Middle frontal gyrus (tissue), 1 donor: Measurements from ENCODE around the gene AUTS2.

ENCODE experiments used
- DNase-seq: peaks from one replicate; pipeline ENCODE4 v3.0.0-alpha.2; 2015; ENCODE audit warnings: low spot score; ENCODE audit errors: extremely low spot score

The AUTS2 gene

DNA sequence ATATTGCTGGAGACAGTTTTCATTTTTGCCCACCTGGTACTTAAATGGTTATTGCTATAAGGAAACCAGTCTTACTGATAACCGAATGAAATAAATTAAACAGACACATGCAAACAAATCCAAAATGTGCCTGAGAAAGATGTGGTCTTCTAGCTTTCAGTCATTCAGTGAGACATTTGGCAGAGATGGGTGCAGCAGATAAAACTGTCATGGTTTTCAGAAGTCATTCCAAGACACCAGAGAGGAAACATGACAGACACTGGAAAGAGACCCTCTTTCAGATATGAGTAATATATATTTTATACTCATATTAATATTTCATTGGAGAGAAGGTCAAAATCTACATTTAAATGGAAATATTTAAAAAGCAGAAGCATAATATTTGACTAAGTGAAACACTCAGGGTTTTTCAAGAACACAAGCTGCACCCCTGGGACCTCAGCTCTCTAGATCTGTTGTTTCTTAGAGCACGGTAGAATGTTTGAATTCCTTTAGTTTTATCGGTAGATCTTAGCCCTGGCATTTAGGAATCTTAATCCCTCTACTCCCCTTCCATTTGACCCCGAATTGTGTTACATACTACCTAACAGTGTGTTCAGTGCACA is 246.1 kb downstream of the AUTS2 start:
- DNase-seq: no peak

DNA sequence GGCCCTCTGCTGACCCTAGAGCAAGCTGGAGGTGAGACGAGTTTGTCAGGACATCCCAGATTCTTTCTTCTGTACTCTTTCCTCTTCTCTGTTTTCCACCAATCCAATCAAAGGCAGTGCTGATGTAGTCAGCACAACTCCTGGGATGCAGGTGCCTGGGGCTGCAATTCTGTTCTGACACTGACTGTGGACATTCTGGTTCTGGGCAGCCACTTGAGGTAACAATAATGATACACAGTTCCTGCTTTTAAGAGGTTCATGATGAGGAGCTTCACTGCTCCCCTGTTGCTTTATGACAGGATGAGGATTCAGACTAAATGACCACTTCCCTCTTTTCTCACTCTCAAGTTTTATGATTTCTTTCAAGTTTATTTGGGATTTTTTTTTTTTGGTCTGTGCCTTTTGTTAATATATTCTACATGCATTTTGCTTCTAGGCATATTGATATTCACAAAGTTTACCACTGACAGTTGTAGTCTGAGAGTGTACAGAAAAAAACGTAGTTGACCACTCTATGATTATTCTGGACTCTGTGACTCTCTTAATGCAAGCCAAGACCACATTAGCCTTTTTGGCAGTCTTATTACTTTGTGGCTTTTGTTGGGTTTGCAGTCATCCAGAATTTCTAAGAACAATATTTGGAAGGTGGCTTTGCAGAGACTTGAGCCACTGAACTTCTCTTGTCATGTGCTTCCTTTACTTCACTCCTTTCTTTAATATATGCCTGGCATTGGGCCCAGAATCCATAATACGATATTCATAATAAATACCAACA is 247.6 kb downstream of the AUTS2 start:
- no peak for DNase-seq

DNA sequence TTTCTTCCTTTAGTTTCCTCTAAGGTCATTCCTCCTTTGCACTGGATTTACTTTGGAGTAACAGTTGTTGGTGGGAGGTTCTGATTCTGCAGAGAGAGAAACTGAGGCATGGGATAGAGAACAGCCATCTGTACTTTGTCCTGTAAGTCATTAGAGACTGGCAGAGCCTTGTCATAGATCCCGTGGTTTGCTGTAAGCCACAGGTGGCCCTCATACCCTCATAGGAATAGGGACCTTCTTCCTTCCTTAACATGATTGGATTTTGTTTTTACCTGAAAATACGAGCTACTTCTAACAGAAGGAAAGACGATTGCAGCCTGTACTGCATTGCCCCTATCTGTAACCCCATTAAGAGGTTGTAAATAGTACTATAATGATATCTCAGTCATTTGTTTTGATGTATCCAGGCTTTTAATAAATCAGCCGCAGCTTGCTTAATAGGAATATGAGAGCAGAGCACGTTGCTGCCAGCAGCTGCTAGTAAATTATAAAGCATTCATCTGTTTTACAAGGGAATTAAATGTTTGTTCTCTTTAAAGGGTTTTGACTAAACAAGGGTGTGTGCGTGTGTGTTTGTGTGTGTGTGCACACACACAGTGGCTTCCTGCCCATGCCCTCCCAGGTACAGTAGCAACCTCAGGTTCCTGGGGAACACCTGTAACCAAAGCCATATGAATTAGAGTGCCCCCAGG is 249.8 kb downstream of the AUTS2 start:
- no peak for DNase-seq

DNA sequence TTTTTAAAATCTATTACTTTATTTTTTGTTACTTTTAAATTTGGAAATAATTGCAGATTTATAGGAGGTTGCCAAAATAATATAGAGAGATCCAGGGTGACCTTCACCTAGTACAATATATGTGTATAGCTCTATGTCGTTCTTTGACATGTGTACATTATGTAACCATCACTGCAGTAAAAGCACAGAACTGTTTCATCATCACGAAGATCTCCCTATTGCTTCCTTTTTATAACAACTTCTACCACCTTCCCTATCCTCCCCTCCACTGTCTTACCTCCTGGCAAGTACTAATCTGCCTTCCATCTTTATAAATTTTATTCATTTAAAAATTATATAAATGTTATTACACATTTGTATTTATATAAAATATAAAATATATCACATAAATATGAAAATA is 251.0 kb downstream of the AUTS2 start:
- DNase-seq: no peak

DNA sequence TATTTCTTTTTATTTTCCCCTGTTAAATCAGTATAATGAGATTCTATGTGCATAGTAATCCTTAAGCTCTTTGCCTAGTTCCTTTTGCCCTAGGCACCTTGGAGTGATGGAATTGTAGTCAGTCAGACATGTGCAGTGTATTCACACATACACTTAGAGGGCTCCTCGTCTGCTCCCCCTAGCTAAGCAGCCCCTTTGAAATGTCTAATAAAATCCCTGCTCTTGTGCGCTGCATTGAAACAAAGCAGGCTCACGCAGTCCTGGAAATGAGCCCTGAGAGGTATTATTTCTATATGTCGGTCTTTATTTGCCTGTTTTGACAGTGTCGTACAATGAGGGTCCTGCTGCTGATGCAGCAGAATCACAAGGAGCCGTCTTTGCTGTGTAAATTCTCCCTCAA is 258.7 kb downstream of the AUTS2 start:
- DNase-seq: no peak

DNA sequence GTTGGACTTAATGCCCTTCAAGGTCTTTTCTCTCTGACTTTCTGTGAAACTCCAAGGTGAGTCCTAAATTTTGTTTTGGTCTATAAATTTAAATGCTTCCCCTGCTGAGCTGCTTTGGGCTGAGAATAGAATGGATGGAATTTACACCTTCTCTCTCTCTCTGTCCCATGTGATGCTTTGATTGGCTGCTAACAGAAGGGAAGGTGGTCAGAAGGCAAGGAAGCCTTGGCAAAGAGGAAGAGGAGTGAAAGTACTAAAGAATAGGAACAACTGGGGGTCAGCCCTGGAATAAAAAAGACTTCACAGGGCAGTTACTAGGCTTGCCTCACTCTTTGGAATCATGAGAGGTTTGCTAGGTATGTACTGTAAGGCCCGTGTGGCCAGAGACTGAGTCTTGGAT is 260.2 kb downstream of the AUTS2 start:
- no peak for DNase-seq

DNA sequence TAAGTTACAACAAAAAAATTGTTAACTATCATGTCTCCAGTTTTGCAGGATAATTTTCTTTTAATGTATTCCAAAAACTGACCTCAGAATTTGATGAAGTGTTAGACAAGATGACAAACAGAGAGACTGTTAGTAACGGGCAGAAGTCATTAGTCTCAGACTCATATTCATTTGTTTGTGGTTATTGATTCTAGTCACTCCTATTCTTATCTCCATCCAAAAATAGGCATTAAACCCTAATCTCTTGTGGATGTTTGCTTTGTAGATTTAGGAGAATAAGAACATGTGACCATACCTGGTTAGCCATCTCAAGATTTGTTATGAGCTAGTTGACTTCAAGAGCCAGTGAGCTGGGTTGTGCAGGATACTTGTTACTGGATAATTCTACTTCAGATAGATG is 261.1 kb downstream of the AUTS2 start:
- DNase-seq: no peak

DNA sequence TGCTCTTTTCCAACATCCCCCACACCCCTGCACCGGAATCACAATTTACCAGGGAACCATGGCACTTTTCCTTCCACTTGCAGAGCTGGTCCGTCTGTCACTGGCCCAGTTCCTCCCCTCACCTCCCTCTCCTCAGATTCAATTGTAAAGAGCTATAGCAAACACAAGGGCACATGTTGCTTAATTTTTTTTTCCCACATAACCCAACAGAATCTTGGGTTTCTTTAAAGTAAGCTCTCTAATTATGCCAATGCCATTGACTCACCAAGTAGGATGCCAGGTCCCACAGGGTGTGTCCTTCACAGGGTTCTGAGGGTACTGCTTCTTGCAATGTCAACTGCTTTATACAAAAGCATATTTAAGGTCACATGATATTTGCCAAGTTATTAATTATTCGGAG is 262.2 kb downstream of the AUTS2 start:
- DNase-seq: no peak

DNA sequence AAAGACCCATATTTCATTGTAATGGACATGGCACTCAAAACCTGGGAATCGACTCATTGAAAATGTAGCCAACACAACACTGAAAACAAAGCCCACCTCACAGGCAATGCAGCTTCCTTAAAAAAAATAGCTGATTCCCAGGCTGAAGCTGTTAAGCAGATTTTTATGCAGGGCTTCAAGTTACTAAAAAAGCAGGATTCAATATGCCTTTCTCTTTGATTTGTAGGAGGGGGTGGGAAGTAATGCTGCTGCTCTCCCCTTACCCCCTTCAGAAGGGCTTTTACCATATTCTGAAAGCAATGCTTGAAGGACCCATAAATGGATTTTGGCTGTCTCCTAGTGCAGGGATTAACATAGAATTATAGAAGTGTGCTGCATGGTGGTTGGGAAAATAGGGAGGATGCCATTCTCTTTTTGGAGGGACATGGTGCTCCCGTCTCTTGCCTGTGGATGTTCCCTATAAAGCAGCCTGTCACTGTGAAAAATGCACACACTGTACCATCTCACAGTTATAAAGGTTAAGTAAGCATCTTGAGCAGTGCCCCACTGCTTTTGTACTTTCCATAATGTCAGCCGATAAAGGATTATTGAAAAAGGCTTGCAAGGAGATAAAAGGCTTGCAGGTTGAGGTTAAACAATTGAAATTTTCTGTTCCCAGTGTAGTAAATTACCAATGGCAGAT is 262.8 kb downstream of the AUTS2 start:
- no peak for DNase-seq

DNA sequence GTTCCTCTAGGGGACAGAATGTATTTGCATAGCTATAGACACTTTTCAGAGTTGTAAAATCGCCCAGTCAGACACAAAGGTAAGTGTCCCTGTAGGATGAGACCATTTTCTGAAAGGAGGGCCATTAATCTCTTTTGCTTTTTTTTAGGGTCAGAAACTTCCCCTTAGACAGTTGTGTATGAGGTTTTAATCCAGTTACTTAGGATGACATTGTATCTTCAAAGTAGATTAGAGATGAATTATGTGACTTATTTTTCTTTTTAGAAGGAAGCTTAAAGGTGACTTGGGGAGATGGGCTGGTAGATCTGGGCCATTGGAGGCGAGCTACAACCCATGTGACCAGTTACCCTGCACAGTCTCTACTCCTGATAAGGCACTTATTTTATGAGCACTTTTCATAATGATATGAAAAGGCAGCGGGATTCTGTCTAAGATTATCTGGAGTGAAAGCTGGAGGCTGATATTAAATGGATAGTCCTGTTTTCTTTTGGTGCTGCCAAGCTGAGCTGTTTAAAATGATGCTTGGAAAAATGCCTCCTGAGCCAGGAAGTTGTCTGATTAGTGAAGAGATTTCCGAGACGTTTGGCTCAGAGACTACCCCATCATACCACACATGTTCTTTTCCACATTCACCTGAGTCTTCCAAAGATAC is 264.3 kb downstream of the AUTS2 start:
- DNase-seq: no peak

DNA sequence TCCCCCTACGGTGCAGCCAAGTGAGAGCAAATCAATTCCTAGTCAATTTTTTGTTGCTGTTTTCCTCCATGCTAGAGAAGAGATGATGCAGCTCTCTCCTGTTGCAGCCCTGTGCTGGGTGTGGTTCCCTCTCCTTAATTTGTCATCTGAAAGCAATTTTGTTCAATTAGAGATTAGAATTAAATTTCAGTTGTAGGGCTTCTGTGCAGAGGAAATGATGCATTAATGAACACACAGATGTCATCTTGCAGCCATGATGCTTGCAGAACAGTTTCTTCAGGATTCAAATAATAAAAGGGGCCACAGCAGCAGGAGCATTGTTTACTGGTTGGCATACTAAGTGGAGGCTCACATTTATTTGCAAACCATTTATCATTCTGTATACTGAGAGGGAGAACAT is 266.0 kb downstream of the AUTS2 start:
- DNase-seq: no peak

DNA sequence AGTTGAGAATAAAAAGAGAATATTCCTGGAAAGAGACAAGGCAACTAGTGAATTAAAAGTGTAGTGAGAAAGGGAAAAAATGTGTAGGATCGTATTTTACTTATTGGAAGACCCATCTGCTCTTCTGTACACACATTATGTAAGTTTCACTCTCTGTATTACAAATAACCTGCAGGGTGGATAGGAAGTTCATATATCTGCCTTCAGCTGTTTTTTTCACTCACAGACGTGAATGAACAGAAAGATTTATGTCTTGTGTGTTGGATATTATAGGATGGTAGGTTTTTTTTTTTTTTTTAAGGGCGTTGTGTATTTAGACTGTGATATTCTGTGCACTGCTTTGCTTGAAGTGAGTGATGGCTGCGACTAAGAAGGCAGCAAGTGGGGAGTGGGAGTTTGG is 266.5 kb downstream of the AUTS2 start:
- DNase-seq: no peak

DNA sequence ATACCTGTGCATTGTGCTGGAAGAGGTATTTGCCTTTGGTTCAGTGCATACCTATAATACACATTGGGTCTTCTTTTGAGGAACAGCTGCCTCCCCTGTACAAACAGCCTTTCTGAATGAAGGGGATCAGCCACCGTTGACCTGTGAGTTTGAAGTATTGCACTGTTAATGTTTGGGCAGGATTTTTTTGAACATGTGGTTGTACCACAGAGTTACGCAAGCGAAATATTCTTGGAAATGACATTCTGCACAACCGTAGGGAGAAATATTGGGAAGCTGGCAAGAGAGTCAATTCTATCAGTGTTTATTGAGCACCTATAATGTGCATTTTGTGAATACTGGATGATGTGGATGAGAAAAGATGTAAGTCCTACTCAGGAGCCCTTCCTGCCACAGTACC is 270.6 kb downstream of the AUTS2 start:
- DNase-seq: no peak

DNA sequence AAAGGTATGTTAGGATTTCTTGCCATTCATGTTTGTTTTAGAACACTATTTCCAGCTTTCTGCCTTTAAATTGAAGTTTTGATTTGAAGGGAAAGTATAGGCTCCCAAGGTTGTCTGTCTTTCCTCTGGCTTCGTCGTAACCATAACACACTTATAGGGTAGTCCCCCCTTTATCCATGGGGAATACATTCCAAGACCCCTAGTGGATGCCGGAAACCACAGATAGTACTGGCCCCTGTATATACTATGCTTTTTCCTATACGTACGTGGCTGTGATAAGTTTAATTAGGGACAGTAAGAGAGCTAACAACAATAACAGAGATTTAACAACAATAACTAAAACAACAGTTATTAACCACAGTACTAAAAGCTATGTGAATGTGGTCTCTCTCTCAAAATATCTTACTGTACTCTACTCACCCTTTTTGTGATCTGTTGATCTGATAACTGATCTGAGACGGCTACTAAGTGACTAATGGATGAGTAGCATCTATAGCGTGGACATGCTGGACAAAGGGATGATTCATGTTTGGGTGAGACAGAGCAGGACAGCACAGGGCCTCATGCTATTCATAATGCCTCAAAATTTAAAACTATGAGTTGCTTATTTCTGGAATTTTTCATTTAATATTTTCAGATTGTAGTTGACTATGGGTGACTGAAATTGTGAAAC is 273.1 kb downstream of the AUTS2 start:
- no peak for DNase-seq

DNA sequence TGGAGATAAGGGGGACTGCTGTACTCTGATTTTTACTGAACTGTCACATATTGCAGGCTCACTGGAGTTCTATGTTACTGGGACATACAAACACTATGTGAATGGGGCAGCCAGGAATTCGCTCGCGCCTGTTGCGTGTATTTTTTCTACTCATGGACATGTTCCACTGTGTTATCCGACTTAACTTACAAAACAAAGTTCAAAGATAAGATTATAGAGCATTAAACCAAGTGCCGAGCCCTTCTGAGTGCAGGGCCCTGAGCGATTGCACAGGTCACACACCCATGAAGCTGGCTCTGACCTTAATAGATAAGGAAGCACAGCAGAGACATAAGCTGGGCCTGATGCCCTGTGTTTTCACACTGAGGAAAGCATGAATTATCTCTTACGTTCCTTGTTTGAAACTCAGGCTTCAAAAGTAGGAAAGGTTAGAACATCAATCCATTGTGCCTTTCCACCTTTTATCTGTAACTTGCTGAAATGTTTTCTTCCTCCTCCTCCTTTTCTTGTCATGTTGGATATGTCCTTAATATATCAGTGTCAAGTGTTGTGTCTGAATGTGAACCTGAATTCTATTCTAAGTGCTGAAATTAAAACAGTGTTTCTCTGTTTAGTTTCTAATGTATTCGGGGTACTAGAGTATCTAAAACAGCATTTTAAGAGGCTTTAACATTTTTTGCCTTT is 273.8 kb downstream of the AUTS2 start:
- DNase-seq: no peak

DNA sequence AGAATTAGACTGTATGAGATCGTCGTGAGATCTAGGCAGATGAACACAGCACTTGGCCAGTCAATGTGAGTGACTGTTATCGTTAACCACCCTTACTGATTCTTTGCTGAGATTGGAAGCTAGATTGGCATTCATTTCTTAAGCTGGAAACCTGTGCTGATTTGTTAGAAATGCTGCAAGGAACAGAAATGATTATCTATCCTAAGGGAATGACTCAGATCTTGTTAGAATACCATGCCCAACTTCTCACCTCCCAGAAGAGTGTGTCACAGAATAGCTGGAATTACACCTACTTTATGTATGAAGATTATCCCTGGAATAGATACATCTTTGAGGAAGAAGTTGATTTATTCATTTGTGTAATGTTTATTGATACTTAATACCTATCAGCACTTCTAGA is 275.2 kb downstream of the AUTS2 start:
- DNase-seq: no peak

DNA sequence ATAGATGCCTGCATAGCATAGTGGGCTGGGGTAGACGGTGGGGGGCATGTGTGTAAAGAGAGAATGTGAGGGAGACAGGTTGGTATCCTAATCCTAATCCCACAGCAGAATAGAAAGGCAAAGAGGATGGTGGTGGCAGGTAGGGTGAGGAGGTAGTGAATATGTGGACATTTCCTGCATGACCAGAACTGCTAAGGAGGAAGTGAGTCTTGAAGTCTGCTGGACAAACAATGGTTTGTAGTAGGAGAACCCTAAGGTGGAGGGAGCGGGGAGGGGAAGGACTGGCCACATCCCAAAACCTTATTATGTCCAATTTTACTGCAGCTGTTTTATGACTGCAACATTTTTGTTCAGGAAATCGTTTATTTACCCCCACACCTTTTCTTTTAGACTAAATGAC is 279.7 kb downstream of the AUTS2 start:
- DNase-seq: no peak

DNA sequence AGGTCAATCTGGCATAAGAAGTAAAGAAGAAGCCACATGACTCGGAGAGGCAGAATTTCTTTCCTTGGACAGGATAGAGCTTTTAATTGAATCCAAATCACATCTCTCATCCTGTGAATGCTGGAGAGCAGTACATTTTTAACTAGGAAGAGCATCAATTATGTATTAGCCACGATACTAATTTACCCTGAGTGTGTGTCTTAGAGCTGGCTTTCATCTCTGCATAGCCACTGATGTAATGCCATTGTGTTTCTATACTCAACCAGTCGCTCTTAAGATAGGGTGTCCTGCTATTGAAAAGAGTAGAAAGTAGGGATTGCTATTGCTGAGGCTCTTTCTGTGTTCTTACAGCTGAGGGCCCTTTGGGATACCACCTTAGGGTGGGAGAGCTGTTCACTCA is 280.3 kb downstream of the AUTS2 start:
- no peak for DNase-seq

DNA sequence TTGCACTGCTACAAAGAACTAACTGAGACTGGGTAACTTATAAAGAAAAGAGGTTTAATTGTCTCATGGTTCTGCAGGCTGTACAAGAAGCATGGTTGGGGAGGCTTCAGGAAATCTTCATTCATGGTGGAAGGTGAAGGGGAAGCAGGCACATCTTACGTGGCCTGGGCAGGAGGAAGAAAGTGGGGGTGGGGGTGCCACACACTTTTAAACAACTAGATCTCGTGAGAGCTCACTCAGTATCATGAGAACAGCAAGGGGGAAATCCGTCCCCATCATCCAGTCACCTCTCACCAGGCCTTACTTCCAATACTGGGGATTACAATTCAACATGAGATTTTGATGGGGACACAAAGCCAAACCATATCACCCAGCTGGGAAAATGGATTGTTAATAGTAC is 281.7 kb downstream of the AUTS2 start:
- no peak for DNase-seq

DNA sequence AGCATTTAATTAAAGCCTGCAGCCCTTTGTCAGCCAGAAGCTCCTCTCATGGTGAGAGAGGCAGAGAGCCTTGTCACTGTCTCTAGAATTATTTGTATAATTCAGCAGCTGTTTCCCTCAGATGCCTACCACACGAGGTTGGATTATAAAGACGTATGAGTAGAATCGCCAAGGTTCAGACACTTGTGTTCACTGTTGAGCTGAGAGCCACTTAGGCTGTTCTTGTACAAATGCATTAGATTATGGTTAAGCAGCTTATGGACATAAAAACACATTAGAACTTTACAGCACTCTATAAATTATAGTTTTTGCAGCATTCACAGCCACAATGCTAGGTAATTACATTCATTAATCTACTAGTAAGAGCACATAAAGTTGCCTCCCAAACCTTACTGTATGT is 282.6 kb downstream of the AUTS2 start:
- no peak for DNase-seq

DNA sequence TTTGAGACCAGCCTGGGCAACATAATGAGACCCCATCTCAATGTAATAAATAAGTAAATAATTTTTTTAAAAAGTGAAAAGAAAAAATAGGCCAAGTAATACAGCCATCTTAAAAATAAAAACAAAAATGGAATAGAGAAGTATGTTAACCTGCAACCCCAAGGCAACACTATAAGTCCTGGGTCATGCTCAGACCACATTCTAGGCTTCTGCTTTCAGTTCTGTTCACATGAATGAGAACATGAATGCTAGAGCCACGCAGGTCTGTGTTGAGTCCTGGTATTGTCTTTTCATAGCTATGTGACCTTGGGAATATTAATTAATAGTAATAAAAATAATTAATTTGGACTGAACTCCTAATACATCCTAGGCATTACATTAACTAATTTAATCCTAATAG is 284.0 kb downstream of the AUTS2 start:
- DNase-seq: no peak
